ENCODE measurements around the gene ACTR3.

DNA sequence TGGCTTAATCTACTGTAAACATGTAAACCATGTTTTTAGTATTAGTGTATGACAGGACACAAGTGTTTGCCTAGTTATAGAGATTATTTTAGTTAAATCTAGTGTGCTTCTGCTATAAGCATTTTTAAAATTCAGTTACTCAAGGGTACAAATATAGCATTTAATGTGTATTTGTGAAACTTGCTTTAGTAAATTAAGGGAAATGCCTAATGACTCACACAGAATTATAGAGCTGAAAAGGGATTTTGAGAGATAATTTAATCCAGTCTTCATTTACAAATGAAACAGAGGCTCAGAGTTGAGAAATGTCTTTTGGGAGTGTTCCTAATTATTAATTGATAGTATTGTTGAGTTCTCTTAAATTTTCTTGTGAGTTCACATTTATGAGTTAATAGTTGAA, 8.2 kb downstream of the ACTR3 start:
- TF ChIP-seq, protein P1, sequence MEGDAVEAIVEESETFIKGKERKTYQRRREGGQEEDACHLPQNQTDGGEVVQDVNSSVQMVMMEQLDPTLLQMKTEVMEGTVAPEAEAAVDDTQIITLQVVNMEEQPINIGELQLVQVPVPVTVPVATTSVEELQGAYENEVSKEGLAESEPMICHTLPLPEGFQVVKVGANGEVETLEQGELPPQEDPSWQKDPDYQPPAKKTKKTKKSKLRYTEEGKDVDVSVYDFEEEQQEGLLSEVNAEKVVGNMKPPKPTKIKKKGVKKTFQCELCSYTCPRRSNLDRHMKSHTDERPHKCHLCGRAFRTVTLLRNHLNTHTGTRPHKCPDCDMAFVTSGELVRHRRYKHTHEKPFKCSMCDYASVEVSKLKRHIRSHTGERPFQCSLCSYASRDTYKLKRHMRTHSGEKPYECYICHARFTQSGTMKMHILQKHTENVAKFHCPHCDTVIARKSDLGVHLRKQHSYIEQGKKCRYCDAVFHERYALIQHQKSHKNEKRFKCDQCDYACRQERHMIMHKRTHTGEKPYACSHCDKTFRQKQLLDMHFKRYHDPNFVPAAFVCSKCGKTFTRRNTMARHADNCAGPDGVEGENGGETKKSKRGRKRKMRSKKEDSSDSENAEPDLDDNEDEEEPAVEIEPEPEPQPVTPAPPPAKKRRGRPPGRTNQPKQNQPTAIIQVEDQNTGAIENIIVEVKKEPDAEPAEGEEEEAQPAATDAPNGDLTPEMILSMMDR (IDR thresholded peaks at IDR 0.05), result no peak
- no peak for TF ChIP-seq POLR2A (IDR thresholded peaks at IDR 0.05)
